GM06990 (cell line): ENCODE measurements around the gene GOSR1.
"Not testable (repeated sequence)": the region's sequence is repeated elsewhere in the genome, so short reads cannot be mapped to it uniquely, and the experiment has no call there.

Experiments used
- DNase-seq: peaks from one replicate; pipeline ENCODE4 v3.0.0-alpha.2; 2011; ENCODE audit not compliant: insufficient read length; ENCODE audit errors: extremely low read depth
- H3K27me3 ChIP-seq: replicated peaks from 2 replicates; pipeline ENCODE4 v1.6.0; 2011; ENCODE audit warnings: low read length; ENCODE audit not compliant: control insufficient read depth, insufficient read depth
- H3K36me3 ChIP-seq: 2 replicates; pipeline ENCODE4 v1.5.1; 2011; ENCODE audit warnings: low read length; ENCODE audit not compliant: control insufficient read depth, insufficient read depth
- H3K4me3 ChIP-seq: replicated peaks from 2 replicates; pipeline ENCODE4 v1.5.1; 2011; ENCODE audit warnings: low read depth, mild to moderate bottlenecking, control low read depth, low read length
- CTCF ChIP-seq: IDR thresholded peaks from 2 replicates; pipeline ENCODE4 v1.5.1; 2011; ENCODE audit warnings: low read length, control low read depth, mild to moderate bottlenecking, inconsistent platforms; ENCODE audit not compliant: insufficient read depth, poor library complexity, severe bottlenecking

Gene GOSR1

GRCh38 chr17:30570191-30570590, 93.0 kb downstream of the GOSR1 start:
- H3K4me3 ChIP-seq = no peak overlapping the region
- no peak for DNase-seq
- H3K36me3 ChIP-seq = no peaks in the 10 kb centered on the region
- no peaks in the 10 kb centered on the region for H3K27me3 ChIP-seq
- TF ChIP-seq CTCF = no peak

- no peak for TF ChIP-seq CTCF
- H3K4me3 ChIP-seq = no peak overlapping the region
- DNase-seq = no peak
- H3K36me3 ChIP-seq = no peaks in the 10 kb centered on the region
- no peaks in the 10 kb centered on the region for H3K27me3 ChIP-seq
These were observed 93.5 kb downstream of the GOSR1 start for GRCh38 chr17:30570596-30571265.

GRCh38 chr17:30571404-30571803, 94.2 kb downstream of the GOSR1 start:
- H3K27me3 ChIP-seq = not testable (repeated sequence)

GRCh38 chr17:30571921-30572320, 94.7 kb downstream of the GOSR1 start:
- no peak for TF ChIP-seq CTCF
- no peak for DNase-seq
- no peaks in the 10 kb centered on the region for H3K27me3 ChIP-seq
- no peak overlapping the region for H3K4me3 ChIP-seq
- no peaks in the 10 kb centered on the region for H3K36me3 ChIP-seq

More at GRCh38 chr17:30571404-30571803, 94.2 kb downstream of the GOSR1 start:
- DNase-seq, H3K4me3 ChIP-seq, H3K36me3 ChIP-seq: not testable (repeated sequence)

GRCh38 chr17:30572651-30573554, 95.7 kb downstream of the GOSR1 start:
- not testable (repeated sequence) for DNase-seq, H3K27me3 ChIP-seq, H3K36me3 ChIP-seq, H3K4me3 ChIP-seq

GRCh38 chr17:30573603-30574175, 96.5 kb downstream of the GOSR1 start:
- no peaks in the 10 kb centered on the region for H3K36me3 ChIP-seq
- TF ChIP-seq CTCF = no peak
- no peak overlapping the region for H3K4me3 ChIP-seq
- DNase-seq = no peak
- H3K27me3 ChIP-seq = no peaks in the 10 kb centered on the region

- H3K36me3 ChIP-seq, H3K4me3 ChIP-seq, DNase-seq, H3K27me3 ChIP-seq: not testable (repeated sequence)
These were observed 97.1 kb downstream of the GOSR1 start for GRCh38 chr17:30574309-30574708.

- H3K4me3 ChIP-seq, H3K36me3 ChIP-seq, DNase-seq, H3K27me3 ChIP-seq: not testable (repeated sequence)
These were observed 97.6 kb downstream of the GOSR1 start for GRCh38 chr17:30574806-30575205.

- not testable (repeated sequence) for H3K4me3 ChIP-seq, DNase-seq, H3K27me3 ChIP-seq, H3K36me3 ChIP-seq
These were observed 98.6 kb downstream of the GOSR1 start for GRCh38 chr17:30575648-30576325.
